H1 (cell line): Measurements from ENCODE around the gene IFT43. TPM values are rescaled to one million over a fixed set of nuclear protein-coding genes. Genes with fewer than 3 reads are reported as not detected.

Experiments used
- CTCF ChIA-PET: fragments of 300-600 bp; sonication (Branson Sonifier 250); formaldehyde crosslinking; loops from one replicate; lab custom pipeline; 2021; ENCODE audit not compliant: partially characterized antibody; lab: Charles Lee
- POLR2A ChIA-PET: fragments of 300-600 bp; sonication (Branson Sonifier 250); formaldehyde crosslinking; loops from one replicate; lab custom pipeline; 2021; ENCODE audit warnings: inconsistent platforms; ENCODE audit not compliant: partially characterized antibody; lab: Charles Lee
- DNase-seq, 2 experiments: peaks; one replicate each; pipeline versions ENCODE4 v3.0.0 to v3.0.0-alpha.2; 2010 to 2022; ENCODE audit warnings: low spot score in 2 of 2, low read depth in 1 of 2, mixed read lengths in 1 of 2
- FAIRE-seq: peaks from 2 replicates; lab custom pipeline; 2011; peaks lifted over from hg19 to GRCh38; lab: Jason Lieb, UNC
- H2AFZ ChIP-seq: 2 replicates; pipeline ENCODE4 v1.8.1; 2012; ENCODE audit warnings: low read length, inconsistent platforms
- H2AK5ac ChIP-seq: 2 replicates; pipeline ENCODE4 v1.6.1; 2013; ENCODE audit warnings: low read depth, low read length
- H2BK120ac ChIP-seq: replicated peaks from 2 replicates; pipeline ENCODE3; 2013; ENCODE audit warnings: low read depth, low read length, inconsistent platforms
- H2BK12ac ChIP-seq: 2 replicates; pipeline ENCODE4 v1.6.1; 2013; ENCODE audit warnings: low read depth, low read length
- H2BK15ac ChIP-seq: 2 replicates; pipeline ENCODE4 v1.6.1; 2013; ENCODE audit warnings: low read length
- H2BK20ac ChIP-seq: 2 replicates; pipeline ENCODE4 v1.6.1; 2013; ENCODE audit warnings: low read length
- H2BK5ac ChIP-seq: 2 replicates; pipeline ENCODE4 v1.6.1; 2013; ENCODE audit warnings: low read depth, low read length
- H3K14ac ChIP-seq: 2 replicates; pipeline ENCODE4 v1.6.1; 2013; ENCODE audit warnings: inconsistent platforms; ENCODE audit not compliant: insufficient read length
- H3K18ac ChIP-seq: 2 replicates; pipeline ENCODE4 v1.6.1; 2013; ENCODE audit warnings: low read length; ENCODE audit errors: extremely low read depth
- H3K23ac ChIP-seq: 2 replicates; pipeline ENCODE4 v1.6.1; 2013; ENCODE audit warnings: inconsistent platforms; ENCODE audit not compliant: insufficient read length
- H3K23me2 ChIP-seq: 2 replicates; pipeline ENCODE4 v1.6.1; 2013; ENCODE audit warnings: low read depth, low read length
- H3K27ac ChIP-seq: 2 replicates; pipeline ENCODE4 v1.6.1; 2011; ENCODE audit warnings: low read depth, low read length, inconsistent platforms
- H3K27me3 ChIP-seq, 4 experiments: replicated peaks in 1 of 4; 1 replicate in 1 of 4; 2 replicates in 3 of 4; pipeline versions ENCODE4 v1.6.1 to v1.8.1; 2011 to 2013; ENCODE audit warnings: low read length in 3 of 4, mild to moderate bottlenecking in 3 of 4, inconsistent platforms in 2 of 4, mixed read lengths in 2 of 4, moderate library complexity in 1 of 4; ENCODE audit not compliant: control insufficient read depth in 3 of 4, insufficient read depth in 3 of 4; ENCODE audit errors: extremely low read depth in 1 of 4
- H3K36me3 ChIP-seq, 4 experiments: 2 replicates each; pipeline versions ENCODE4 v1.6.1 to v1.8.1; 2011 to 2013; ENCODE audit warnings: mild to moderate bottlenecking in 4 of 4, low read length in 3 of 4, moderate library complexity in 2 of 4, control low read depth in 1 of 4, inconsistent platforms in 1 of 4; ENCODE audit not compliant: insufficient read depth in 4 of 4, control insufficient read depth in 2 of 4
- H3K4ac ChIP-seq: replicated peaks from 2 replicates; pipeline ENCODE3; 2013; ENCODE audit warnings: low read length, low read depth, mixed read lengths, inconsistent platforms; ENCODE audit not compliant: insufficient read length
- H3K4me1 ChIP-seq, 4 experiments: replicated peaks in 1 of 4; 1 replicate in 1 of 4; 2 replicates in 3 of 4; pipeline versions ENCODE4 v1.6.1 to v1.8.1; 2011 to 2013; ENCODE audit warnings: low read length in 3 of 4, inconsistent platforms in 2 of 4, mixed read lengths in 1 of 4; ENCODE audit not compliant: insufficient read depth in 4 of 4, control insufficient read depth in 3 of 4
- H3K4me2 ChIP-seq, 2 experiments: 2 replicates each; pipeline versions ENCODE4 v1.6.1 to v1.8.1; 2011 to 2013; ENCODE audit warnings: low read depth in 2 of 2, low read length in 2 of 2, control low read depth in 1 of 2, inconsistent platforms in 1 of 2, mild to moderate bottlenecking in 1 of 2; ENCODE audit not compliant: insufficient read depth in 1 of 2
- H3K4me3 ChIP-seq, 4 experiments: fragments of 200-600, 300-600 bp in 1 of 4; sonication (generic), shearing (Covaris generic), sonication (Bioruptor Twin) in 1 of 4; 2 replicates each; pipeline versions ENCODE4 v1.5.1 to v1.8.1; 2011 to 2016; ENCODE audit warnings: low read length in 4 of 4, low read depth in 3 of 4, control low read depth in 2 of 4, inconsistent platforms in 2 of 4, mild to moderate bottlenecking in 2 of 4, mixed read lengths in 1 of 4, moderate library complexity in 1 of 4; ENCODE audit not compliant: insufficient read depth in 2 of 4; ENCODE audit errors: extremely low read depth in 1 of 4
- H3K56ac ChIP-seq: replicated peaks from 2 replicates; pipeline ENCODE3; 2013; ENCODE audit warnings: low read depth, mild to moderate bottlenecking, mixed read lengths, low read length, inconsistent platforms; ENCODE audit not compliant: insufficient read length
- H3K79me1 ChIP-seq: 2 replicates; pipeline ENCODE4 v1.6.1; 2013; ENCODE audit warnings: low read depth, low read length, control low read depth
- H3K79me2 ChIP-seq, 2 experiments: 2 replicates each; pipeline versions ENCODE4 v1.6.1 to v1.8.1; 2012 to 2013; ENCODE audit warnings: low read length in 2 of 2, mild to moderate bottlenecking in 2 of 2, inconsistent platforms in 1 of 2; ENCODE audit not compliant: insufficient read depth in 2 of 2, control insufficient read depth in 1 of 2
- H3K9ac ChIP-seq, 4 experiments: replicated peaks in 1 of 4; 1 replicate in 1 of 4; 2 replicates in 3 of 4; pipeline versions ENCODE4 v1.6.1 to v1.8.1; 2011 to 2013; ENCODE audit warnings: low read depth in 3 of 4, low read length in 3 of 4, control low read depth in 2 of 4, mild to moderate bottlenecking in 2 of 4, moderate library complexity in 2 of 4, inconsistent platforms in 1 of 4; ENCODE audit errors: extremely low read depth in 1 of 4
- H3K9me3 ChIP-seq, 2 experiments: 2 replicates each; pipeline versions ENCODE4 v1.6.1 to v1.8.1; 2012 to 2013; ENCODE audit warnings: mild to moderate bottlenecking in 2 of 2, moderate library complexity in 2 of 2, control low read depth in 1 of 2, inconsistent platforms in 1 of 2, low read depth in 1 of 2, low read length in 1 of 2, mixed read lengths in 1 of 2; ENCODE audit not compliant: insufficient read depth in 2 of 2
- H4K20me1 ChIP-seq, 2 experiments: replicated peaks in 1 of 2; 2 replicates each; pipeline versions ENCODE3 to v1.8.1; 2011 to 2013; ENCODE audit warnings: inconsistent platforms in 2 of 2, low read length in 2 of 2, mild to moderate bottlenecking in 1 of 2; ENCODE audit not compliant: insufficient read depth in 2 of 2, control insufficient read depth in 1 of 2
- H4K5ac ChIP-seq: 2 replicates; pipeline ENCODE4 v1.6.1; 2013; ENCODE audit warnings: low read length, low read depth, mixed read lengths, inconsistent platforms; ENCODE audit not compliant: insufficient read length
- H4K8ac ChIP-seq: 2 replicates; pipeline ENCODE4 v1.8.0; 2013; ENCODE audit warnings: mild to moderate bottlenecking, moderate library complexity, low read length, inconsistent platforms; ENCODE audit not compliant: insufficient read depth; ENCODE audit errors: extremely low read depth
- H4K91ac ChIP-seq: replicated peaks from 2 replicates; pipeline ENCODE3; 2013; ENCODE audit warnings: low read length, mixed read lengths, inconsistent platforms; ENCODE audit not compliant: insufficient read length
- ASH2L ChIP-seq: fragments of 200-600, 300-600 bp; sonication (generic); IDR thresholded peaks from one replicate; pipeline ENCODE4 v1.7.1; 2017; ENCODE audit warnings: low read length
- ATF3 ChIP-seq: IDR thresholded peaks from 2 replicates; pipeline ENCODE4 v1.6.1; 2011; ENCODE audit warnings: low read depth, mild to moderate bottlenecking, low read length; ENCODE audit not compliant: insufficient read depth
- BACH1 ChIP-seq: IDR thresholded peaks from 2 replicates; pipeline ENCODE4 v1.6.1; 2012; ENCODE audit warnings: low read length, improper control_type of control experiment
- CTCF ChIP-seq, 3 experiments: IDR thresholded peaks; 1 replicate in 2 of 3; 2 replicates in 1 of 3; pipeline versions ENCODE4 v1.5.1 to v1.6.1; 2011; ENCODE audit warnings: low read length in 3 of 3, mild to moderate bottlenecking in 3 of 3, inconsistent platforms in 2 of 3, low read depth in 1 of 3, moderate library complexity in 1 of 3; ENCODE audit not compliant: insufficient read depth in 1 of 3; ENCODE audit errors: control extremely low read depth in 1 of 3
- JUND ChIP-seq: IDR thresholded peaks from 2 replicates; pipeline ENCODE4 v1.6.1; 2011; ENCODE audit warnings: mild to moderate bottlenecking, improper control_type of control experiment, low read length
- KDM4A ChIP-seq: IDR thresholded peaks from one replicate; pipeline ENCODE4 v1.7.1; 2012; ENCODE audit warnings: low read depth, mild to moderate bottlenecking, moderate library complexity, low read length, inconsistent platforms; ENCODE audit not compliant: severe bottlenecking
- KDM5A ChIP-seq: fragments of 200-600 bp; IDR thresholded peaks from 2 replicates; pipeline ENCODE4 v1.7.1; 2012; ENCODE audit warnings: mild to moderate bottlenecking, low read length, inconsistent platforms, mixed read lengths
- POLR2A ChIP-seq, 2 experiments: IDR thresholded peaks; 1 replicate in 1 of 2; 2 replicates in 1 of 2; pipeline ENCODE4 v1.6.1; 2011; ENCODE audit warnings: low read depth in 2 of 2, low read length in 2 of 2, mild to moderate bottlenecking in 2 of 2; ENCODE audit errors: control extremely low read depth in 1 of 2
- RXRA ChIP-seq: IDR thresholded peaks from 2 replicates; pipeline ENCODE4 v1.6.1; 2011; ENCODE audit warnings: low read depth, mild to moderate bottlenecking, low read length, moderate library complexity; ENCODE audit not compliant: insufficient read depth
- SP4 ChIP-seq: IDR thresholded peaks from 2 replicates; pipeline ENCODE4 v1.6.1; 2012; ENCODE audit warnings: low read length, inconsistent platforms
- SUZ12 ChIP-seq: fragments of 200-600 bp; sonication (generic); IDR thresholded peaks from 2 replicates; pipeline ENCODE4 v1.6.1; 2012; ENCODE audit warnings: mild to moderate bottlenecking, inconsistent platforms, low read length, moderate library complexity, mixed read lengths
- TAF7 ChIP-seq: optimal IDR thresholded peaks from 2 replicates; pipeline ENCODE3; 2011; ENCODE audit warnings: low read depth, mild to moderate bottlenecking, inconsistent platforms, low read length, moderate library complexity, borderline replicate concordance
- WGBS, 2 experiments: shearing (Covaris generic) in 1 of 2; methylation state at CpG; one replicate each; pipeline versions ENCODE4 v1.1.6 to v1.1.7; 2013 to 2015; ENCODE audit warnings: low lambda C conversion rate in 2 of 2, mixed read lengths in 2 of 2, inconsistent platforms in 1 of 2, low coverage in 1 of 2, missing lambda C conversion rate in 1 of 2; ENCODE audit not compliant: insufficient replicate concordance in 2 of 2, insufficient coverage in 1 of 2, insufficient read length in 1 of 2; ENCODE audit errors: extremely low coverage in 1 of 2, missing lambda C conversion rate in 1 of 2; 5-methylcytosine and 5-hydroxymethylcytosine counted together
- polyA plus RNA-seq, 7 experiments: library from polyadenylated mRNA; depleted of rRNA in 3 of 7; stranded (reverse) in 5 of 7; unstranded in 2 of 7; fragments of >200 nt in 5 of 7; fragments of 200-250 nt in 2 of 7; gene quantifications; 1 replicate in 5 of 7; 2 replicates in 1 of 7; 4 replicates in 1 of 7; pipeline versions ENCODE4 v1.2.1 to v1.2.3, GENCODE V29; 2011 to 2013; ENCODE audit warnings: missing spikeins in 2 of 7, mixed read lengths in 2 of 7
- total RNA-seq: library from RNA; stranded (reverse); fragmentation: NEBNext Ultra II Directional; extraction: Animal tissue kit (Norgen Biotek cat#: 25700); gene quantifications from 2 replicates; pipeline ENCODE4 v1.2.1, GENCODE V29; 2021

IFT43 gene
- total and polyA plus RNA-seq, 2 of the 8 experiments (the other 6 are each of a cell fraction or from before 2014, with no cell fraction given) = 17.0 to 20.8 TPM

- TF ChIP-seq RXRA (no peak), ASH2L (no peak), SP4 (no peak), CTCF (IDR thresholded peaks at IDR 0.05; ENCODE audit: control extremely low read depth in 1 of 3, insufficient read depth in 1 of 3, low read depth in 1 of 3, low read length in 3 of 3) (no peak), ATF3 (no peak), TAF7 (no peak), BACH1 (no peak), KDM4A (no peak), SUZ12 (no peak), KDM5A (no peak), POLR2A (IDR thresholded peaks at IDR 0.05; ENCODE audit: control extremely low read depth in 1 of 2, low read depth in 2 of 2, low read length in 2 of 2) (no peak), JUND (no peak)
- WGBS, 2 experiments = 88% methylated on average over 4 of the region's 4 CpGs; no CpG with 5 or more reads in 1 of the 2 experiments
- no peaks in the 10 kb centered on the region for H3K36me3 ChIP-seq
- no peak overlapping the region for H2AK5ac ChIP-seq
- no peak overlapping the region for H2BK12ac ChIP-seq
- no peak overlapping the region for H3K14ac ChIP-seq
- no peak for DNase-seq
- H3K27me3 ChIP-seq = no peaks in the 10 kb centered on the region
- no peak overlapping the region for H2BK5ac ChIP-seq
- no peak overlapping the region for H3K9ac ChIP-seq
- no peak overlapping the region for H4K5ac ChIP-seq
- ChIA-PET POLR2A (no interaction called here), CTCF (interaction anchor here (1.7 to 20.1 kb wide), 3 partner anchors 11 to 64 kb away, joined by 5 to 261 read pairs (median 25); partner anchors contain the start of gene TGFB3)
- H3K4me3 ChIP-seq = no peak overlapping the region
- H2AFZ ChIP-seq = no peak overlapping the region
- no peak overlapping the region for H3K56ac ChIP-seq
- H4K20me1 ChIP-seq = no peaks in the 10 kb centered on the region
- no peak overlapping the region for H2BK20ac ChIP-seq
- no peaks in the 10 kb centered on the region for H3K79me2 ChIP-seq
- H3K4me2 ChIP-seq = no peak overlapping the region
- H4K8ac ChIP-seq = no peak overlapping the region
- no peak overlapping the region for H3K27ac ChIP-seq
- H3K4ac ChIP-seq = no peak overlapping the region
- H3K23ac ChIP-seq = no peak overlapping the region
- no peak overlapping the region for H4K91ac ChIP-seq
- no peak for FAIRE-seq
- H3K18ac ChIP-seq = no peak overlapping the region
- no peaks in the 10 kb centered on the region for H3K79me1 ChIP-seq
- no peak overlapping the region for H2BK15ac ChIP-seq
- H3K23me2 ChIP-seq = no peaks in the 10 kb centered on the region
- peaks cover 0 to 3% (median under 1%) of the 10 kb centered on the region in 4 experiments; a peak in 2 of 7 replicates for H3K4me1 ChIP-seq
- no peaks in the 10 kb centered on the region for H3K9me3 ChIP-seq
- H2BK120ac ChIP-seq = no peak overlapping the region
These were observed 16.4 kb upstream of the IFT43 start for GRCh38 chr14:75969126-75969525.
